HepG2 (cell line): ENCODE data around the gene PNKP. TPM values are rescaled to one million over a fixed set of nuclear protein-coding genes. Genes with fewer than 3 reads are reported as not detected.

Experiments used
- ZNF180 ChIP-seq: sonication (generic); formaldehyde crosslinking; IDR thresholded peaks from 2 replicates; pipeline ENCODE4 v1.4.0; 2020; ENCODE audit warnings: low read depth, missing genetic modification reagents, borderline replicate concordance
- ZNF619 ChIP-seq: sonication (generic); formaldehyde crosslinking; IDR thresholded peaks from 2 replicates; pipeline ENCODE4 v1.4.0; 2020; ENCODE audit warnings: mild to moderate bottlenecking, missing genetic modification reagents
- polyA plus RNA-seq, 8 experiments: library from polyadenylated mRNA; depleted of rRNA in 3 of 8; stranded (reverse) in 7 of 8; unstranded in 1 of 8; fragments of >200 nt; fragmentation: Illumina TruSeq in 4 of 8; extraction: Trizol in 4 of 8; gene quantifications; 2 replicates each; pipeline versions ENCODE4 v1.2.1 to v1.2.3, GENCODE V29; 2011 to 2016; ENCODE audit warnings: low read depth in 4 of 8, missing spikeins in 1 of 8, mixed read lengths in 1 of 8; ENCODE audit not compliant: insufficient read depth in 1 of 8
- total RNA-seq, 5 experiments: library from RNA; depleted of rRNA; stranded (reverse); fragments of >200 nt; fragmentation: Illumina TruSeq; extraction: Trizol; gene quantifications; 2 replicates each; pipeline ENCODE4 v1.2.3, GENCODE V29; 2016; ENCODE audit warnings: low read depth in 1 of 5
- TF ChIP-seq, protein P1 (sequence below): sonication (generic); formaldehyde crosslinking; IDR thresholded peaks from 2 replicates; pipeline ENCODE4 v1.8.0; 2022; ENCODE audit warnings: mild to moderate bottlenecking, missing genetic modification reagents; ENCODE audit not compliant: insufficient replicate concordance
- TF ChIP-seq, protein P2 (sequence below): sonication (generic); formaldehyde crosslinking; IDR thresholded peaks from 2 replicates; pipeline ENCODE4 v1.4.0; 2020; ENCODE audit warnings: mild to moderate bottlenecking, missing genetic modification reagents

Gene PNKP
- total and polyA plus RNA-seq, 2 of the 13 experiments (the other 11 are each of a cell fraction or from before 2014, with no cell fraction given) = 12.7 to 27.1 TPM

DNA sequence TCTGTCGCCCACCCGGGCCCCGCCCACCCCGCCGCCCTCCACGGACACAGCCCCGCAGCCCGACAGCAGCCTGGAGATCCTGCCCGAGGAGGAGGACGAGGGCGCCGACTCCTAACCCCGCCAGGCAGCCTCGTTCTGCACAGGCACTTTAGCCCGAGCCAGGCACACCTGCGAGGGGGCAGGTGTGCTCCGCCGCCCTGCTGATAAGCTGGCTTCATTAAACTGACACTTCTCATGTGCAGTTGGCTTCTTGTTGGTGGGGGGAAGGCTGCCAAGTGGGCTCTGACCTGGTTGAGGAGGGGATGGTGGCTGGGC, 21.1 kb upstream of the PNKP start (continued):
- TF ChIP-seq ZNF180 (CRISPR knock-in tag) (no peak), ZNF619 (CRISPR knock-in tag) (no peak)
- TF ChIP-seq, protein P1, sequence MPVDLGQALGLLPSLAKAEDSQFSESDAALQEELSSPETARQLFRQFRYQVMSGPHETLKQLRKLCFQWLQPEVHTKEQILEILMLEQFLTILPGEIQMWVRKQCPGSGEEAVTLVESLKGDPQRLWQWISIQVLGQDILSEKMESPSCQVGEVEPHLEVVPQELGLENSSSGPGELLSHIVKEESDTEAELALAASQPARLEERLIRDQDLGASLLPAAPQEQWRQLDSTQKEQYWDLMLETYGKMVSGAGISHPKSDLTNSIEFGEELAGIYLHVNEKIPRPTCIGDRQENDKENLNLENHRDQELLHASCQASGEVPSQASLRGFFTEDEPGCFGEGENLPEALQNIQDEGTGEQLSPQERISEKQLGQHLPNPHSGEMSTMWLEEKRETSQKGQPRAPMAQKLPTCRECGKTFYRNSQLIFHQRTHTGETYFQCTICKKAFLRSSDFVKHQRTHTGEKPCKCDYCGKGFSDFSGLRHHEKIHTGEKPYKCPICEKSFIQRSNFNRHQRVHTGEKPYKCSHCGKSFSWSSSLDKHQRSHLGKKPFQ = no peak
- TF ChIP-seq, protein P2, sequence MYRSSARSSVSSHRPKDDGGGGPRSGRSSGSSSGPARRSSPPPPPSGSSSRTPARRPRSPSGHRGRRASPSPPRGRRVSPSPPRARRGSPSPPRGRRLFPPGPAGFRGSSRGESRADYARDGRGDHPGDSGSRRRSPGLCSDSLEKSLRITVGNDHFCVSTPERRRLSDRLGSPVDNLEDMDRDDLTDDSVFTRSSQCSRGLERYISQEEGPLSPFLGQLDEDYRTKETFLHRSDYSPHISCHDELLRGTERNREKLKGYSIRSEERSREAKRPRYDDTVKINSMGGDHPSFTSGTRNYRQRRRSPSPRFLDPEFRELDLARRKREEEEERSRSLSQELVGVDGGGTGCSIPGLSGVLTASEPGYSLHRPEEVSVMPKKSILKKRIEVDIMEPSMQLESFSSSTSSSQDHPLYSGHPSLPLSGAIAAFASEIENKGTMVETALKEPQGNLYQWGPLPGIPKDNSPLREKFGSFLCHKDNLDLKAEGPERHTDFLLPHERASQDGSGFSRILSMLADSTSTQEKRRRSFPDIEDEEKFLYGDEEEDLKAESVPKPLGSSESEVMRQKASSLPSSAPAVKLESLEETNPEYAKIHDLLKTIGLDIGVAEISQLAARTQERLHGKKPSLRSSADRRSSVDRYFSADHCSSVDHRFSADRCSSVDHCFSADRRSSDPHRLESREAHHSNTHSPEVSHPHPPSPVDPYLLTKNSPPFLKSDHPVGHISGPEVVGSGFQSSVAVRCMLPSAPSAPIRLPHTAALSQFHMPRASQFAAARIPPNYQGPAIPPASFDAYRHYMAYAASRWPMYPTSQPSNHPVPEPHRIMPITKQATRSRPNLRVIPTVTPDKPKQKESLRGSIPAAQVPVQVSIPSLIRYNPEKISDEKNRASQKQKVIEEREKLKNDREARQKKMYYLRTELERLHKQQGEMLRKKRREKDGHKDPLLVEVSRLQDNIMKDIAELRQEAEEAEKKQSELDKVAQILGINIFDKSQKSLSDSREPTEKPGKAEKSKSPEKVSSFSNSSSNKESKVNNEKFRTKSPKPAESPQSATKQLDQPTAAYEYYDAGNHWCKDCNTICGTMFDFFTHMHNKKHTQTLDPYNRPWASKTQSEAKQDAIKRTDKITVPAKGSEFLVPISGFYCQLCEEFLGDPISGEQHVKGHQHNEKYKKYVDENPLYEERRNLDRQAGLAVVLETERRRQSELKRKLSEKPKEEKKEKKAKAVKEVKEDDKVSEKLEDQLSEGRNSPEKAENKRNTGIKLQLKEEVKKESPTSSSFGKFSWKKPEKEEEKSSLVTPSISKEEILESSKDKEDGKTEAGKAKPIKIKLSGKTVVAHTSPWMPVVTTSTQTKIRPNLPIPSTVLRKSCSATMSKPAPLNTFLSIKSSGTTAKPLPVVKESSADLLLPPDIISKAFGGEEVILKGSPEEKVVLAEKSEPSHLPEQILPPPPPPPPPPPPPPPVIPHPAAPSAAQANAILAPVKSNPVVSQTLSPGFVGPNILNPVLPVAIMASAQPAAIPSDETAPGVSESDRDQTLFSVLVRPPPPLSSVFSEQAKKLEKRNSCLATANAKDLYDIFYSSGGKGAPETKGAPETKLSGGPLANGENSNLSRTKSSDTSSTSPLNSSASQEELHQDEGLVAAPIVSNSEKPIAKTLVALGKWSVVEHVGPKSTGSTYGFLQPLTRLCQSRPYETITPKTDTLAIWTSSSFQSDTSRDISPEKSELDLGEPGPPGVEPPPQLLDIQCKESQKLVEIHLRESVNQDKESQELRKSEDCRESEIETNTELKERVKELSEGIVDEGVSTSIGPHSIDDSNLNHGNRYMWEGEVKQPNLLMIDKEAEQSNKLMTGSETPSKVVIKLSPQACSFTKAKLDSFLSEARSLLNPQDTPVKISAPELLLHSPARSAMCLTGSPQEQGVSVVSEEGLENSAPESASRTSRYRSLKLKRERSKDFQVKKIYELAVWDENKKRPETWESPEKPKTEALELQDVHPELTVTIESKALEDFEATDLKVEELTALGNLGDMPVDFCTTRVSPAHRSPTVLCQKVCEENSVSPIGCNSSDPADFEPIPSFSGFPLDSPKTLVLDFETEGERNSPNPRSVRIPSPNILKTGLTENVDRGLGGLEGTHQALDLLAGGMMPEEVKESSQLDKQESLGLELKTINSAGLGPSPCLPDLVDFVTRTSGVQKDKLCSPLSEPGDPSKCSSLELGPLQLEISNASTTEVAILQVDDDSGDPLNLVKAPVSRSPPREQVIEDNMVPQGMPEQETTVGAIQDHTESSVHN (CRISPR knock-in tag) = no peak
